Stimulated activated naive CD4-positive, alpha-beta T cell (primary cell): ENCODE data around the gene CYTH4.

ENCODE experiments used
- DNase-seq, 6 experiments: peaks; one replicate each; lab custom pipeline; 2025; lab: John Stamatoyannopoulos, UW

The CYTH4 gene

GRCh38 chr22:37309211-37310074, 27.1 kb downstream of the CYTH4 start:
- peak in 5 of 6 experiments; percentile 31 to 67 (median 49) for DNase-seq

- DNase-seq = no peak
Observed at GRCh38 chr22:37310075-37310606, 27.8 kb downstream of the CYTH4 start.

GRCh38 chr22:37310815-37311595, 28.7 kb downstream of the CYTH4 start:
- DNase-seq = no peak

- no peak for DNase-seq
Observed at GRCh38 chr22:37311761-37312312, 29.5 kb downstream of the CYTH4 start.

- DNase-seq = no peak
Observed at GRCh38 chr22:37312549-37313183, 30.4 kb downstream of the CYTH4 start.

GRCh38 chr22:37313376-37314314, 31.3 kb downstream of the CYTH4 start:
- no peak for DNase-seq

- DNase-seq = peak in 4 of 6 experiments; percentile 13 to 24 (median 20)
Observed at GRCh38 chr22:37314315-37315074, 32.2 kb downstream of the CYTH4 start.

GRCh38 chr22:37316405-37316804, 34.1 kb downstream of the CYTH4 start:
- no peak for DNase-seq

- DNase-seq = peak; percentile 40 to 77 (median 57)
Observed at GRCh38 chr22:37316875-37317371, 34.6 kb downstream of the CYTH4 start.

GRCh38 chr22:37317698-37318210, 35.4 kb downstream of the CYTH4 start:
- DNase-seq = no peak

- no peak for DNase-seq
Observed at GRCh38 chr22:37318364-37319109, 36.2 kb downstream of the CYTH4 start.

GRCh38 chr22:37319469-37319868, 37.2 kb downstream of the CYTH4 start:
- DNase-seq = no peak

- DNase-seq = no peak
Observed at GRCh38 chr22:37320726-37321677, 38.7 kb downstream of the CYTH4 start.

- no peak for DNase-seq
Observed at GRCh38 chr22:37324340-37325038, 42.2 kb downstream of the CYTH4 start.

- no peak for DNase-seq
Observed at GRCh38 chr22:37325039-37325395, 42.7 kb downstream of the CYTH4 start.

GRCh38 chr22:37326726-37327125, 44.4 kb downstream of the CYTH4 start:
- DNase-seq = no peak

GRCh38 chr22:37328017-37328416, 45.7 kb downstream of the CYTH4 start:
- no peak for DNase-seq
